Esophagus squamous epithelium (tissue), 5 donors: ENCODE measurements around the gene ENOX1. TPM values are rescaled to one million over a fixed set of nuclear protein-coding genes. Genes with fewer than 3 reads are reported as not detected.

Experiments
- DNase-seq: peaks from one replicate; lab custom pipeline; 2025; lab: John Stamatoyannopoulos, UW
- H3K27ac ChIP-seq, 4 donors: fragments of 200-600 bp; sonication (generic); one replicate each; pipeline ENCODE4 v1.5.1; 2016 to 2019; ENCODE audit warnings: mild to moderate bottlenecking in 1 of 4
- H3K27me3 ChIP-seq, 4 donors: fragments of 200-600 bp; sonication (generic); 1 replicate in 3 of 4; 2 replicates in 1 of 4; pipeline versions ENCODE4 v1.5.1 to v1.6.0; 2017 to 2021; ENCODE audit warnings: antibody characterized with exemption in 1 of 4
- H3K36me3 ChIP-seq, 3 donors: fragments of 200-600 bp; sonication (generic); one replicate each; pipeline ENCODE4 v1.5.1; 2016 to 2019
- H3K4me1 ChIP-seq, 3 donors: fragments of 200-600 bp; sonication (generic); one replicate each; pipeline ENCODE4 v1.5.1; 2017 to 2019
- H3K4me3 ChIP-seq, 4 donors: fragments of 200-600 bp; sonication (generic); 1 replicate in 3 of 4; 2 replicates in 1 of 4; pipeline ENCODE4 v1.5.1; 2016 to 2019; ENCODE audit warnings: mild to moderate bottlenecking in 2 of 4, moderate library complexity in 1 of 4
- H3K9me3 ChIP-seq, 3 donors: fragments of 200-600 bp; sonication (generic); one replicate each; pipeline ENCODE4 v1.5.1; 2016 to 2019
- POLR2A ChIP-seq, 4 donors: fragments of 450-650 bp; IDR thresholded peaks; one replicate each; pipeline ENCODE4 v1.6.1; 2017; ENCODE audit warnings: antibody characterized with exemption in 4 of 4, mild to moderate bottlenecking in 4 of 4, moderate library complexity in 3 of 4
- WGBS, 2 donors: methylation state at CpG; one replicate each; pipeline ENCODE4 v1.1.5; 2018; 5-methylcytosine and 5-hydroxymethylcytosine counted together
- intact Hi-C: fragments of 100-400 bp; cut with DNase I; formaldehyde crosslinking; loops from one replicate; pipeline ENCODE4 v1.15.0; 2022
- total RNA-seq, 4 donors: library from RNA; depleted of rRNA; stranded (reverse); fragments of >200 nt; gene quantifications; one replicate each; pipeline ENCODE4 v1.1.0, GENCODE V29; 2016
- TF ChIP-seq, protein P1 (sequence below), 6 experiments: fragments of 450-650 bp in 4 of 6; fragments of 200-600 bp in 2 of 6; sonication (generic) in 2 of 6; IDR thresholded peaks; one replicate each; pipeline ENCODE4 v1.5.1; 2016 to 2019; ENCODE audit warnings: antibody characterized with exemption in 6 of 6, mild to moderate bottlenecking in 4 of 6, moderate library complexity in 4 of 6
- donor health status: DM: yes; HTN: yes; CAD: no.

The ENOX1 gene
- total RNA-seq, 4 donors from 2014 or later: 0.48 to 0.76 TPM; not detected in 2

DNA sequence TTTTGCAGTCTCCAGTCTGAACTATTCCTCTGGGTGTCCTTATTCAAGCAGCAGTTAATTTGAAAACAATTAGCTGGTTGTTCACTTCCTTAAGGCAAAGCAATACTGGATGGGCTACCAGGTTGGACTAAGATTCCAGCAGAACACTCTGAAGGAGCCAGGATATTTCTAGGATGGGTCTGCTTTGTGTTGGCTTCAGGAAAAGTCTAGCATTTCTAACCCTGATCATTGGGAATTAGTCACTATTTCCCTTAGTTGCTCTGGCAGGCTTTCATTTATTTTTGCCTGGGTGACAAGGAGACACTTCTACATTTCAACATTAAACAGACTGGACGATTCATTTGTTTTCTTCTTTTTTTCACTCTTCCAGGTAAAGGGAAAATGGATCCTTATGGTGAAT, 228.4 kb downstream of the ENOX1 start:
- H3K4me3 ChIP-seq: no peak overlapping the region
- TF ChIP-seq POLR2A (IDR thresholded peaks at IDR 0.05): no peak
- TF ChIP-seq, protein P1, sequence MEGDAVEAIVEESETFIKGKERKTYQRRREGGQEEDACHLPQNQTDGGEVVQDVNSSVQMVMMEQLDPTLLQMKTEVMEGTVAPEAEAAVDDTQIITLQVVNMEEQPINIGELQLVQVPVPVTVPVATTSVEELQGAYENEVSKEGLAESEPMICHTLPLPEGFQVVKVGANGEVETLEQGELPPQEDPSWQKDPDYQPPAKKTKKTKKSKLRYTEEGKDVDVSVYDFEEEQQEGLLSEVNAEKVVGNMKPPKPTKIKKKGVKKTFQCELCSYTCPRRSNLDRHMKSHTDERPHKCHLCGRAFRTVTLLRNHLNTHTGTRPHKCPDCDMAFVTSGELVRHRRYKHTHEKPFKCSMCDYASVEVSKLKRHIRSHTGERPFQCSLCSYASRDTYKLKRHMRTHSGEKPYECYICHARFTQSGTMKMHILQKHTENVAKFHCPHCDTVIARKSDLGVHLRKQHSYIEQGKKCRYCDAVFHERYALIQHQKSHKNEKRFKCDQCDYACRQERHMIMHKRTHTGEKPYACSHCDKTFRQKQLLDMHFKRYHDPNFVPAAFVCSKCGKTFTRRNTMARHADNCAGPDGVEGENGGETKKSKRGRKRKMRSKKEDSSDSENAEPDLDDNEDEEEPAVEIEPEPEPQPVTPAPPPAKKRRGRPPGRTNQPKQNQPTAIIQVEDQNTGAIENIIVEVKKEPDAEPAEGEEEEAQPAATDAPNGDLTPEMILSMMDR (IDR thresholded peaks at IDR 0.05): no peak
- no peaks in the 10 kb centered on the region for H3K9me3 ChIP-seq
- no peak overlapping the region for H3K27ac ChIP-seq
- DNase-seq: no peak
- WGBS, 2 donors: 53 to 73% methylated on average over 1 of the region's 1 CpG
- H3K36me3 ChIP-seq: no peaks in the 10 kb centered on the region
- H3K4me1 ChIP-seq: peaks cover 0 to 4% (median 0%) of the 10 kb centered on the region in 3 donors
- no peaks in the 10 kb centered on the region for H3K27me3 ChIP-seq
- intact Hi-C loops: no loop called here

DNA sequence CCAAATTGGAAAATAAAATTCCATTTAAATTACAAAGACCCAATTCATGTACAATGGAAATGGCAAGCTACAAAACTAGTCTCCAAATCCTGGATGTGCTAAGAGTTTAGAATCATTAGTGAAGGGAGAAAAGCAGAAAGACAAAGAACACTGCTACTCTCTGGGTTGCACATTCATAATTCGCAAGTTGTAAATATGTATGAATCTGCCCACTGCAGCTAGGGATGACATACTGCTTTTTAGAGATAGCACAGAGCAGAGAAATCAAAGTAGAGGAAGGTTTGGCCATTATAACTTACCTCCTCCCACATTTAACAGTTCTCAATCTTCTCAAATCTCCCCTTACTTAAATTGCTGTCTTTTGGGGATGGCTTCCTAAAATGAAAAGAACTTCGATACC, 231.1 kb downstream of the ENOX1 start:
- Histone ChIP-seq H3K9me3 (no peaks in the 10 kb centered on the region), H3K4me1 (peaks cover 0 to 4% (median 0%) of the 10 kb centered on the region in 3 donors), H3K27me3 (no peaks in the 10 kb centered on the region), H3K4me3 (no peak overlapping the region), H3K27ac (no peak overlapping the region), H3K36me3 (no peaks in the 10 kb centered on the region)
- DNase-seq: no peak
- intact Hi-C loops: no loop called here
- TF ChIP-seq POLR2A (IDR thresholded peaks at IDR 0.05): no peak
- TF ChIP-seq, protein P1 (IDR thresholded peaks at IDR 0.05): no peak
- WGBS, 2 donors: 92 to 98% methylated on average over 2 of the region's 2 CpGs

DNA sequence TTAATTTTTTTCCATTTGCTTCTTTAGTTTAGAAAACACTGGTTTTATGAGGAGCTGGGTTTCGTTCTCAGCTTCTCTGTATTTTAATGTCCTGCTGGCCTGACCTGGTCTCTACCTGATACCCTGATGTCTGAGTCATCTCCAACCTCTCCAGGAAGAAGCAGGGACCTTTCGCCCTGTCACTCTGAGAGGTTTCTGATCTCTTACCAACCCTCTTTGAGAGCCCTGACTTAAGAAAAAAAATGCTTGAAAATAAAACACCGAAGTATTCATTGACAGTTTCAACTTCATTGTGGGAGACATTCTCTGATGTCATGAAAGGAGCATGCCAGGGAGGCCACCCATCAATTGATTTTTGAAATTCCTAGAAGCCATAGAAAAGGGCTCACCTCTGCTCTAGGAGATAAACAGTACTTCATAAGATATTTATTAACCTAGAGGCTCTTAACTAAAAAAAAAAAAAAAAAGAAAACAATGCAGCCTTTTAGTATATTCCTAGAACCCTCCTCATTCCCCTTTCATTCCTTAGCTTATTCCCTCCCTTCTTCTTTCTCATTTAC, 234.8 kb downstream of the ENOX1 start:
- DNase-seq: no peak
- Histone ChIP-seq H3K4me1 (no peaks in the 10 kb centered on the region), H3K4me3 (no peak overlapping the region), H3K36me3 (no peaks in the 10 kb centered on the region), H3K27ac (no peak overlapping the region), H3K9me3 (no peaks in the 10 kb centered on the region), H3K27me3 (no peaks in the 10 kb centered on the region)
- 75 to 79% methylated on average over 3 of the region's 3 CpGs for WGBS, 2 donors
- intact Hi-C loops: no loop called here
- TF ChIP-seq, protein P1 (IDR thresholded peaks at IDR 0.05): no peak
- no peak for TF ChIP-seq POLR2A (IDR thresholded peaks at IDR 0.05)

DNA sequence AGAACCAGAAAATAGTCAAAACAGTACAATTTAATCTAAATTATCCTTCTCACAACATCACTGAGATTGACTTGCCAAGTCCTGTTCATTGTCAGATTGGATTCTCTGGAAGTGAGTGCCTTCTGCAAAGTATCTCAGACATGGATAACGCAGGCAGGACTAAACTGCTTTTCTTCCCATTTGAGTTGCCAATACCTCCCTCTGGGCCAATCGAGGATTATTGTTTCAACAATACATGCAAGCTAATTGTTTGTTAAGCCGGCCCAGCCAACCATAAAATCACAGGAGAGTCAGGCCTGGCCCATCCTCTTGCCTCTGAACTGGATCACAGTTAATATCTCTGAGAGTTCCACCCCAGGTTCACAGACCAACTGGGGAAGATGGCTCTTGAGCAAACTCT, 240.0 kb downstream of the ENOX1 start:
- 68 to 71% methylated on average over 3 of the region's 3 CpGs for WGBS, 2 donors
- H3K27ac ChIP-seq: no peak overlapping the region
- no peaks in the 10 kb centered on the region for H3K36me3 ChIP-seq
- no peaks in the 10 kb centered on the region for H3K27me3 ChIP-seq
- no peaks in the 10 kb centered on the region for H3K9me3 ChIP-seq
- TF ChIP-seq, protein P1 (IDR thresholded peaks at IDR 0.05): no peak
- no peak for TF ChIP-seq POLR2A (IDR thresholded peaks at IDR 0.05)
- intact Hi-C loops: no loop called here
- no peak overlapping the region for H3K4me3 ChIP-seq
- peaks cover 0 to 17% (median 0%) of the 10 kb centered on the region in 3 donors for H3K4me1 ChIP-seq
- no peak for DNase-seq

DNA sequence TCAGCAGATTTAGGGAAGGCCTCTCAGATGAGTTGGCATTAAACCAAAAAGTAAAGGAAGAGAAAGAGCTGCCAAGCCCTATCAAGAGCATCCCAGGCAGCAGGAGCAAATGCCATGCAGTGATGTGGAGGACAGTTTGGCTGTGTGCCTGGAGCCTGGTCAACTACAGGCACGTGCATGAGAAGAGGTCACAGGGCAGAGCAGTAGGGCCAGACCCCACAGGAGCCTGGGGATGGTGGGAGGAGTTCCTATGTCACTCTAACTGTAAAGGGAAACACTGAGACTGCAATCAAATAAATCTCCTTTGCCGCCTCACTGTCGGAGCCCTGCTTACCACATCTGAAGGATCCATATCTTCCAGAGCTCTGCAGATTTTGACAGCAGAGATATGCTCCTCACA, 240.5 kb downstream of the ENOX1 start:
- H3K4me3 ChIP-seq: no peak overlapping the region
- 50 to 53% methylated on average over 3 of the region's 3 CpGs for WGBS, 2 donors
- intact Hi-C loops: no loop called here
- peaks cover 0 to 17% (median 0%) of the 10 kb centered on the region in 3 donors for H3K4me1 ChIP-seq
- no peaks in the 10 kb centered on the region for H3K9me3 ChIP-seq
- no peaks in the 10 kb centered on the region for H3K36me3 ChIP-seq
- H3K27ac ChIP-seq: no peak overlapping the region
- DNase-seq: no peak
- no peaks in the 10 kb centered on the region for H3K27me3 ChIP-seq
- no peak for TF ChIP-seq POLR2A (IDR thresholded peaks at IDR 0.05)
- TF ChIP-seq, protein P1 (IDR thresholded peaks at IDR 0.05): no peak
